ENCODE measurements around the gene SPON1.
A peak's percentile ranks its signal among the peaks of the same experiment; 100 is the strongest.

Gene SPON1

DNA sequence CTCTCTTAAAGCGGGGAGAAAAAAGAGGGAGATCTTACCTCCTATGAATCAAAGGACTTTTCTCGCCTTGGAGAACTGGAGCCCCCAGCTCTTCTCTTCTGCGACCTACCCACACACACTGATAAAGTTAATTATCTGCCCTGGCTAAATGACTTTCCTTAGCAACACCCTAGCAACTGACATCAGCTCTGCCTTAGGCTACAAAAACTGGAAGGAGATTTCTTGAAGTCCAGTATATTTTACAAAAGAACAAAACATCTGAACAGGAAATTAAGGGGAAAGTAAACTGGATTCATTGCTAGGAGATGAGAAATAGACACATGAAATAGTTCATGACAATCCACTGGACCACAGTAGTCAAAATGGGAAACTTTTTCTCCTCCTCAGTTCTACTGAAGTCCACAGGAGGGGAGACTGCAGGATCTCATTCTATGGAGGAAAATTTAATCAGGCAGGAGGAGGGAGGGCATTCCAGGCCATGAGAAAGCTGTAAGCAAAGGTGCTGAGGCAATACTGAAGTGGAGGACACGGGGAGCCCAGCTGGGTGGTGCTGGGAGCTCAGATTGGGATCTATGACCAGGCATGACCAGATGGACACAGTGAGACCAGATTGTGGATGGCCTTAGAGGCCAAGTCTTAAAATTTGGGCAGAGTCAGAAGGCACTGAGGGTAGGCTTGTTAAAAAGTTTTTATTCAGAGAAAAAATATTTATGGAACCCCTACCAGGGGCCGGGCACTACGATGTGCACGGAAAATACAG is 3.7 kb upstream of the SPON1 start:
- Mint-ChIP-seq H3K36me3 (ENCODE audit: low read depth) (no peaks in the 10 kb centered on the region), H3K9me3 (no peaks in the 10 kb centered on the region), H3K27ac (no peak overlapping the region), H3K27me3 (peaks cover 38% of the 10 kb centered on the region), H3K4me1 (ENCODE audit: low read depth) (peaks cover 5% of the 10 kb centered on the region), H3K4me3 (no peak overlapping the region)

- Mint-ChIP-seq H3K9me3 (no peaks in the 10 kb centered on the region), H3K27me3 (peaks cover 67% of the 10 kb centered on the region), H3K4me3 (peak overlapping the region; percentile 47), H3K4me1 (ENCODE audit: low read depth) (peaks cover 15% of the 10 kb centered on the region), H3K27ac (no peak overlapping the region), H3K36me3 (ENCODE audit: low read depth) (no peaks in the 10 kb centered on the region)
Measured at GRCh38 chr11:13962198-13962561, 343 bp upstream of the SPON1 start.

DNA sequence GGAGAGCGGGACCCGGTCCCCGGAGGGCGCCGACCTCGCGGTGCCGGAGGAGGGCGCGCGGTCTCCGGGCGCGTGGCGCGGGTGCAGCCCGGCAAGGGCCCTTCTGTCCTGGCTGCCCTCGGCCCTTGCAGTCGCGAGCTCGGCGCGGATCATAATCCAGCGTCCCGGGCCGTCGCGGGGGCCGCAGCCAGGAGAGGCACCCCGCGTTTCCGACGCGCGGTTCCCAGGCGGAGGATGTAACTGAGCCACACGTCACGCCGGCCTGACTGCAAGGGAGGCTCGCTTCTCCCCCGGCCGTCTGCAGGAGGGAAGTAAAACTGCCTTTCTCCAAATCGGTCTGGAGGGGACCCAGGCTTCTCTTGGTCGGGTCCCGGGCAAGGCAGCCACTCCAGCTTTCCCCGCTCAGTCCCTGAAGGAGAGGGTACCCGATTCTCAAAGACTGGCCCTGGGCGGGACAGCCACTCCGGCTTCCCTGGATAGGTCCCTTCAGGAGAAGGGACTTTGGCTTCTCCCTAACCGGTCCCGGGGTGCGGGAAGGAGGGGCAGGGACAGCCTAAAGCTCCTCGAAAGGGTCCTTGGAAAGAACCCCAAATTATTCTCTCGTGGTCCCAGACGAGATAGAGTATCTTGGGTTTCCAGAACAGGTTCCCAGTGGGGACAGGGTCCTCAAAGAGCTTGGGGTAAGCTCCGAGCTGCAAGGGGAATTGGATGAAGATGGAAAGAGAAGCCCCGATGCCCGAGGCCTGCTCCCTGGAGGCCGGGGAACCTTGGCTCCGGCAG is 836 bp downstream of the SPON1 start:
- Mint-ChIP-seq H3K36me3 (ENCODE audit: low read depth) (no peaks in the 10 kb centered on the region), H3K27ac (no peak overlapping the region), H3K9me3 (no peaks in the 10 kb centered on the region), H3K27me3 (peaks cover 67% of the 10 kb centered on the region), H3K4me1 (ENCODE audit: low read depth) (peaks cover 15% of the 10 kb centered on the region), H3K4me3 (peak overlapping the region; percentile 74)

GRCh38 chr11:13963949-13964770 is 1.6 kb downstream of the SPON1 start:
- peaks cover 61% of the 10 kb centered on the region for H3K27me3 Mint-ChIP-seq
- no peaks in the 10 kb centered on the region for H3K36me3 Mint-ChIP-seq (ENCODE audit: low read depth)
- no peak overlapping the region for H3K27ac Mint-ChIP-seq
- peak overlapping the region; percentile 74 for H3K4me3 Mint-ChIP-seq
- H3K4me1 Mint-ChIP-seq (ENCODE audit: low read depth) = peaks cover 18% of the 10 kb centered on the region
- H3K9me3 Mint-ChIP-seq = no peaks in the 10 kb centered on the region

DNA sequence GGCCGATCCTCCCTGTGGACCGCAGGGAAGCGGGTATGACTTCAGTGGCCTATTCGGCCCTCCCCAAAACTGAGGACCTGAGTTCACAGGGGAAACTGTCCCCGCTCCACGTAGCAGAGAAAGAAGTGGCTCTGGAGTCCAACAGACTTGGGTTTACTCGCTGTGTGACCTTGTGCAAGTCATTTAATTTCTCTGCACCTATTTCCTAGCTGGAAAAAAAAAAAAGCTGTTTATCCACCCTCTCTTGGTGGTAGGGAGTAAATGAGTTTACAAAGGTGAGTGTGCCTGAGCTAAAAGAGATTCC is 2.2 kb downstream of the SPON1 start:
- Mint-ChIP-seq H3K4me3 (no peak overlapping the region), H3K36me3 (ENCODE audit: low read depth) (no peaks in the 10 kb centered on the region), H3K4me1 (ENCODE audit: low read depth) (peaks cover 24% of the 10 kb centered on the region), H3K27ac (no peak overlapping the region), H3K27me3 (peaks cover 60% of the 10 kb centered on the region), H3K9me3 (no peaks in the 10 kb centered on the region)

DNA sequence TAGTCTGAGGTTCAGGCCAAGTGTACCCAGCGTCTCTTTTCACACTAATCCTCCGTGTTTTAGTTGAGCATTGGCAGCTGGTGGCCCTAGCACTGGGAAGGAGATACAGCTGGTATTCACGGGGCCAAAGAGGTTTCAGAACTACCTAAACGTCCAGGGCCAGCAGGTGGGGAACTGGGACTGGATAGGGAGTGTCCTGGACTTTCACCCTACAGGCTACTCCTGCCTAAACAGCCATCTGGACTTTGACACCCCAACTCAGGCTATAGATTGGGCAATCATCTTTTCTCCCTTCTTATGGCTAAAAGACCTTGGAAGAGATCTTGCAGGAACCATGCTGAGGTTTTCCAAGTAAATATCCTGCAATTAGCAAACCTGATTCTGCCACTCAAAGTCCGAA is 2.8 kb downstream of the SPON1 start:
- no peaks in the 10 kb centered on the region for H3K9me3 Mint-ChIP-seq
- peaks cover 55% of the 10 kb centered on the region for H3K27me3 Mint-ChIP-seq
- no peak overlapping the region for H3K27ac Mint-ChIP-seq
- no peak overlapping the region for H3K4me3 Mint-ChIP-seq
- H3K36me3 Mint-ChIP-seq (ENCODE audit: low read depth) = no peaks in the 10 kb centered on the region
- peaks cover 25% of the 10 kb centered on the region for H3K4me1 Mint-ChIP-seq (ENCODE audit: low read depth)

GRCh38 chr11:13966013-13966412 is 3.5 kb downstream of the SPON1 start:
- Mint-ChIP-seq H3K9me3 (no peaks in the 10 kb centered on the region), H3K4me1 (ENCODE audit: low read depth) (peaks cover 25% of the 10 kb centered on the region), H3K27me3 (peaks cover 52% of the 10 kb centered on the region), H3K36me3 (ENCODE audit: low read depth) (no peaks in the 10 kb centered on the region), H3K27ac (no peak overlapping the region), H3K4me3 (no peak overlapping the region)

- Mint-ChIP-seq H3K36me3 (ENCODE audit: low read depth) (no peaks in the 10 kb centered on the region), H3K9me3 (no peaks in the 10 kb centered on the region), H3K4me1 (ENCODE audit: low read depth) (peaks cover 25% of the 10 kb centered on the region), H3K4me3 (no peak overlapping the region), H3K27ac (no peak overlapping the region), H3K27me3 (peaks cover 47% of the 10 kb centered on the region)
Measured at GRCh38 chr11:13966486-13966885, 4.0 kb downstream of the SPON1 start.

DNA sequence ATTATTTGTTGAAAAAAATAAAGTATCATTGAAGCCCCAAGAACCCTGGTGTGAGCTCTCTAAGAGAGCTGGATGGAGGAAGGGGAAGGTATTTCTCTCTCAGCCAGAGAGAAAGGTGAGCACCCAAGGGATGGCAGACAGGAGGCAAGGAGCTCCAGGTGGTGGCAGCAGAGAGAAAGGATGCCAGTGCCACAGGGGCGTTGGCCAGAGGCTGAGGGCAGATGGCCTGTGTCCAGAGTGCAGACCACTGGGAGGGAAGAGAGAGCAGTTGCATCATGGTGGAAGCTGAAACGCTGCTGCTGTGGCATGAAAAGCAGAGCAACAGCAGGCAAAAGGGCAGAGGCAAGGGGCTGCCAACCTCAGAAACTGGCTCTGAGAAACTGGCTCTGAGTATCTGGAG is 8.5 kb downstream of the SPON1 start:
- Mint-ChIP-seq H3K4me1 (ENCODE audit: low read depth) (peaks cover 19% of the 10 kb centered on the region), H3K4me3 (no peak overlapping the region), H3K9me3 (no peaks in the 10 kb centered on the region), H3K36me3 (ENCODE audit: low read depth) (no peaks in the 10 kb centered on the region), H3K27me3 (peaks cover 13% of the 10 kb centered on the region), H3K27ac (no peak overlapping the region)

- Mint-ChIP-seq H3K9me3 (no peaks in the 10 kb centered on the region), H3K4me1 (ENCODE audit: low read depth) (peaks cover 19% of the 10 kb centered on the region), H3K4me3 (no peak overlapping the region), H3K27ac (no peak overlapping the region), H3K36me3 (ENCODE audit: low read depth) (no peaks in the 10 kb centered on the region), H3K27me3 (peaks cover 4% of the 10 kb centered on the region)
Measured at GRCh38 chr11:13972043-13972910, 9.8 kb downstream of the SPON1 start.

GRCh38 chr11:13972944-13973343 is 10.4 kb downstream of the SPON1 start:
- no peaks in the 10 kb centered on the region for H3K36me3 Mint-ChIP-seq (ENCODE audit: low read depth)
- H3K4me1 Mint-ChIP-seq (ENCODE audit: low read depth) = peaks cover 19% of the 10 kb centered on the region
- H3K27ac Mint-ChIP-seq = peak overlapping the region; percentile 28
- H3K9me3 Mint-ChIP-seq = no peaks in the 10 kb centered on the region
- peaks cover 4% of the 10 kb centered on the region for H3K27me3 Mint-ChIP-seq
- H3K4me3 Mint-ChIP-seq = no peak overlapping the region

GRCh38 chr11:13974631-13975030 is 12.1 kb downstream of the SPON1 start:
- H3K36me3 Mint-ChIP-seq (ENCODE audit: low read depth) = no peaks in the 10 kb centered on the region
- H3K27ac Mint-ChIP-seq = no peak overlapping the region
- peaks cover 11% of the 10 kb centered on the region for H3K4me1 Mint-ChIP-seq (ENCODE audit: low read depth)
- no peaks in the 10 kb centered on the region for H3K9me3 Mint-ChIP-seq
- H3K27me3 Mint-ChIP-seq = peaks cover 4% of the 10 kb centered on the region
- H3K4me3 Mint-ChIP-seq = no peak overlapping the region

GRCh38 chr11:13983081-13983751 is 20.7 kb downstream of the SPON1 start:
- H3K4me3 Mint-ChIP-seq = no peak overlapping the region
- no peaks in the 10 kb centered on the region for H3K4me1 Mint-ChIP-seq (ENCODE audit: low read depth)
- H3K9me3 Mint-ChIP-seq = no peaks in the 10 kb centered on the region
- H3K27me3 Mint-ChIP-seq = peaks cover 4% of the 10 kb centered on the region
- no peak overlapping the region for H3K27ac Mint-ChIP-seq
- no peaks in the 10 kb centered on the region for H3K36me3 Mint-ChIP-seq (ENCODE audit: low read depth)
